VCaP (cell line): ENCODE measurements around the gene BCL6.
"Not testable (repeated sequence)": the region's sequence is repeated elsewhere in the genome, so short reads cannot be mapped to it uniquely, and the experiment has no call there.

ENCODE experiments used
- H3K27ac ChIP-seq: fragments of 450-650 bp; 2 replicates; pipeline ENCODE4 v1.5.1; 2017
- CTCF ChIP-seq: fragments of 450-650 bp; conservative IDR thresholded peaks from 2 replicates; pipeline ENCODE4 v1.5.1; 2017; ENCODE audit warnings: mild to moderate bottlenecking, moderate library complexity

Gene BCL6

GRCh38 chr3:187695449-187695848 lies 49.8 kb downstream of the BCL6 start:
- H3K27ac ChIP-seq, result no peak overlapping the region
- no peak for TF ChIP-seq CTCF

- no peak overlapping the region for H3K27ac ChIP-seq
- TF ChIP-seq CTCF, result no peak
Observed at GRCh38 chr3:187694801-187695200, 50.5 kb downstream of the BCL6 start.

DNA sequence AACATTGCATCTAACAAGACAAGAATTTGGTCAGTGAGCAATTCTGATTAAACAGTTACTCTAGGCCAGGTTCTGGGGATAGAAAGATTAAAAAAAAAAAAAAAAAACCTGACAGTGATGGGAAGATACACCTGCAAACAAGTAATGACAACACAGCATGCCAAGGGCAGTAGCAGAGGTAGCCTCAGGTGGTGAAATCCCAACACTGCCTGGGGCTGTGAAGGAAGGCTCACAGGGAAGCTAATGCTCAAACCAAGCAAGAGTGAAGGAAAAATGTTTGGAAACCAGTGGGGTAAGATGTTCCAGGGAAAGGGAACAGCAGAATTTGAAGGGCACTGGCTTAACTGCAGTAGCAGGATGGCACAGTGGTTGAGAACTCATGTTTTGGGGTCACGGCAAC lies 51.8 kb downstream of the BCL6 start:
- H3K27ac ChIP-seq, result no peak overlapping the region
- TF ChIP-seq CTCF, result no peak

DNA sequence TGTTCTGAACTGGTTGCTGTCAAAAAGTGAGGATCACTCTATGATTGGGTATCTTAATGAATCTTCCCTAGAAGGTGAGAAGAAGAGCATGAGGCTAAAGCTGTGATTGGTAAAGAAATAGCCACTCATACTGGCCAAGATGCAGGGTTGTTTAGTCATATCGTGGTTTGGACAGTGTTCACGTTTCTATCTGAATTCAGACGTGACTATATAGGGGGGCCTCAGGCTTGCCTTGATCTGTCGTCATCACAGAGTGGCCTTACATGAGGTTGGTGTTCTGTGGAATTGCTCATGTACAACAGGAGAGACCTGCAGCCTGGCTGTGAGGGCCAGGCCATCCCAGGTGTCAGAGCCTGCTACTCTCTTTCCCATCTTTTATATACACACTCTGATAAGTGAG lies 55.3 kb downstream of the BCL6 start:
- no peak overlapping the region for H3K27ac ChIP-seq
- no peak for TF ChIP-seq CTCF

DNA sequence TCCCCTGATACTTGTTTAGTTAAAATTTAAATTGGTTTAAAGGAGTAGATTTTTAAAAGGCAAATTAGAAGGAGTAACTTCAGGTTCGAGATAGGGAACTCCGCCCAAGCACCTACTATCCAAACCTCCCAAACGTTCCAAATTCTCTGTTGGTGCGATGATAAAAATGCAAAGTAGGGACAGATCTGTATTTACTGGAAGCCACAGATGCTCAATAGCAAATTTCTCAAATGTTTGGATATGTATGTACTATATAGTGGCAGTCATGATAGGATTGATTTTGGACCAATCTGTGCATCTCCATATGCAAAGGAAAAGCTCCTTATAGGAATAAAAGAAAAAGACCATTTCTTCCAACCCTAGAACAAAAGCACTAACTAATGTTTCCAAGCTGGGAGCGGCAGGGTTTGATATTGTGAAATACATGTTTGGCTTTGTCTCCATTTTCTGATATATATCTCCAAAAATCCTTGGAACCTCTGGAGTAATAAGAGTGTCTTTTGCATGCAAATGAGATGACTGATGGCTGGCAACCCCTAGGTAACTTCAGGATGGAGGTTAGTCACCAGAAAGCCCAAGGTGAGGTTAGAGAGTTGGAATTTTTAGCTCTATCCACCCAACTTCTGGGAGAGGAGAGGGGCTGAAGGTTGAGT lies 58.5 kb downstream of the BCL6 start:
- no peak overlapping the region for H3K27ac ChIP-seq
- TF ChIP-seq CTCF, result no peak

DNA sequence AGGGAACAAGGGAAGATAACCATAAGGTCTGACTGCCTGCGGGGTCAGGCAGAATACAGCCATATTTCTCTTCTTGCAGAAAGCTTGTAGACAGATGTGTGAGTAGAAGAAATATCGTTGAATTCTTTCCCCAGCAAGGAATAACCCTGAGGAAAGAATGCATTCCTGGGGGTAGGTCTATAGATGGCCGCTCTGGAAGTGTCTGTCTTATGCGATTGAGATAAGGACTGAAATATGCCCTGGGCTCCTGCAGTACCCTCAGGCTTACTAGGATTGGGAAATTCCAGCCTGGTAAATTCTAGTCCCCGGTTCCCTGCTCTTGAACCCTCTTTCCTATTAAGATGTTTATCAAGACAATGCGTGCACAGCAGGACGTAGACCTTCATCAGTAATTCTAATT lies 59.3 kb downstream of the BCL6 start:
- TF ChIP-seq CTCF, result no peak

DNA sequence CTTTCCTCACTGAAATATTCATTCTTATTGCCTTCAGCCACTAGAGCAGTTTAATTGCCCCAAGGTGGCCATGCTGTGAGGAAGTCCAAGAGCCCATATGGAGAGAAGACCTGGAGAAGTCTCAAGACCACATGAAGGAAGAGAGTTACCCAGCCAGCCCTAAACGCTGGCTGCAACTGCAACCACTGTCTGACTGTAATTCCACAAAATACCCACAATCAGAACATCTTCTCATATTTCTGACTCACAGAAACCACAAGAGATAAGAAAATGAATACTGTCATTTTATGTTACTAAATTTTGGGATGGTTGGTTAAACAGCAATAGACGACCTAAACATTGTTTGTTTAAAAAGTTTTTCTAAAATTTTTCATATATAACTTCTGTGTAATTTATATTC lies 60.4 kb downstream of the BCL6 start:
- no peak for TF ChIP-seq CTCF
- H3K27ac ChIP-seq, result no peak overlapping the region

More for the DNA sequence above, 59.3 kb downstream of the BCL6 start:
- H3K27ac ChIP-seq, result no peak overlapping the region

DNA sequence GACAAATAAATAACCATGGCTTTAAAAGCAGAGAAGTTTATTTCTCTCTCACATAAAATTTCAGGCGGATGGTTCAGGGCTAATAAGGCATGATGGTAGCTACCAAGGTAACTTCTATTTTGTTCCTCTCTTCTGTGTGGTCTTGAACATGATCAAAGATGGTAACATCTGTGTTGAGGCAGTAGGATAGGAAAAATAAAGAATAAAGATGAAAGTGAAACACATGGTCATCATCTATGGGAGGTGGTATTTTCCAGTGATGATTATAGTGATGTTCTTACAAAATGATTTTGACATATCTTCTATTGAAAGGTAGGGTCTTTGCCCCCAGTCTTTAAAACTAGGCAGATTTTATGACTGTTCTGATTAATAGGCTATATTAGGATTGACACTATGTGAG lies 60.8 kb downstream of the BCL6 start:
- no peak overlapping the region for H3K27ac ChIP-seq
- TF ChIP-seq CTCF, result no peak

DNA sequence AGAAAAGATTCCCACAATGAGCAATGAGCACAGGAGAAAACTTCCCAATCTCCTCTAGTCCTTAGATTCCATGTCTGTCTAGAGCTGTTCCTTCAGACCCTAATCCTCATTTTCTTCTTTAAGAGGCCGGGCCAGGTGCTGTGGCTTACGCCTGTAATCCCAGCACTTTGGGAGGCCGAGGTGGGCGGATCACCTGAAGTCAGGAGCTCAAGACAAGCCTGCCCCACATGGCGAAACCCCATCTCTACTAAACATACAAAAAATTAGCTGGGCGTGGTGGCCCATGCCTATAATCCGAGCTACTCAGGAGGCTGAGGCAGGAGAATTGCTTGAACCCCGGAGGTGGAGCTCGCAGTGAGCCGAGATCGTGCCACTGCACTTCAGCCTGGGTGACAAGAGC lies 63.5 kb downstream of the BCL6 start:
- H3K27ac ChIP-seq, result not testable (repeated sequence)
